GM12878 (cell line): ENCODE measurements around the gene N4BP2. TPM values are rescaled to one million over a fixed set of nuclear protein-coding genes. Genes with fewer than 3 reads are reported as not detected.

Experiments
- ATF7 ChIP-seq: fragments of 450-650 bp; IDR thresholded peaks from 2 replicates; pipeline ENCODE4 v1.6.1; 2016; ENCODE audit warnings: low read depth, mild to moderate bottlenecking
- EP300 ChIP-seq, 2 experiments: fragments of 150-350 bp in 1 of 2; IDR thresholded peaks; 2 replicates each; pipeline ENCODE4 v1.6.1; 2011 to 2012; ENCODE audit warnings: low read depth in 2 of 2, low read length in 2 of 2, borderline replicate concordance in 1 of 2, improper control_type of control experiment in 1 of 2, inconsistent platforms in 1 of 2; ENCODE audit not compliant: control insufficient read depth in 1 of 2
- JUNB ChIP-seq: IDR thresholded peaks from 2 replicates; pipeline ENCODE4 v1.6.1; 2016; ENCODE audit warnings: antibody characterized with exemption, mild to moderate bottlenecking
- MYB ChIP-seq: fragments of 150-350 bp; IDR thresholded peaks from 2 replicates; pipeline ENCODE4 v1.6.1; 2014; ENCODE audit warnings: mild to moderate bottlenecking, low read depth, low read length, borderline replicate concordance
- POLR2AphosphoS5 ChIP-seq: IDR thresholded peaks from 2 replicates; pipeline ENCODE4 v1.6.1; 2011; ENCODE audit warnings: mild to moderate bottlenecking, low read length, inconsistent platforms
- SKIL ChIP-seq: fragments of 450-650 bp; IDR thresholded peaks from 2 replicates; pipeline ENCODE4 v1.6.1; 2017; ENCODE audit warnings: mild to moderate bottlenecking, low read depth, inconsistent platforms; ENCODE audit not compliant: poor library complexity, severe bottlenecking
- ZNF384 ChIP-seq: IDR thresholded peaks from 2 replicates; pipeline ENCODE4 v1.6.1; 2012; ENCODE audit warnings: low read depth, mild to moderate bottlenecking, low read length, improper control_type of control experiment, borderline replicate concordance
- polyA plus RNA-seq, 11 experiments: library from polyadenylated mRNA; depleted of rRNA in 4 of 11; unstranded in 6 of 11; stranded (reverse) in 5 of 11; fragments of >200 nt; fragmentation: Nextera tagmentation in 4 of 11; fragmentation: Illumina TruSeq in 1 of 11; extraction: Ambion mirVana in 4 of 11; extraction: Trizol in 1 of 11; gene quantifications; 1 replicate in 1 of 11; 2 replicates in 10 of 11; pipeline versions ENCODE4 v1.2.1 to v1.2.3, GENCODE V29; 2011 to 2016; ENCODE audit warnings: inconsistent platforms in 2 of 11, missing spikeins in 2 of 11, low read depth in 1 of 11
- total RNA-seq, 4 experiments: library from RNA; depleted of rRNA in 3 of 4; stranded (reverse); fragments of >200 nt in 3 of 4; fragmentation: Illumina TruSeq in 1 of 4; extraction: Trizol in 1 of 4; gene quantifications; 2 replicates each; pipeline versions ENCODE4 v1.2.1 to v1.2.3, GENCODE V29; 2013 to 2021
- TF ChIP-seq, protein P1 (sequence below): fragments of 450-650 bp; conservative IDR thresholded peaks from 2 replicates; pipeline ENCODE4 v1.6.1; 2017; ENCODE audit warnings: mild to moderate bottlenecking, moderate library complexity

Gene N4BP2
- total and polyA plus RNA-seq, 10 of the 15 experiments (the other 5 are each of a cell fraction or from before 2014, with no cell fraction given): 2.3 to 18.7 (median 10.0) TPM

DNA sequence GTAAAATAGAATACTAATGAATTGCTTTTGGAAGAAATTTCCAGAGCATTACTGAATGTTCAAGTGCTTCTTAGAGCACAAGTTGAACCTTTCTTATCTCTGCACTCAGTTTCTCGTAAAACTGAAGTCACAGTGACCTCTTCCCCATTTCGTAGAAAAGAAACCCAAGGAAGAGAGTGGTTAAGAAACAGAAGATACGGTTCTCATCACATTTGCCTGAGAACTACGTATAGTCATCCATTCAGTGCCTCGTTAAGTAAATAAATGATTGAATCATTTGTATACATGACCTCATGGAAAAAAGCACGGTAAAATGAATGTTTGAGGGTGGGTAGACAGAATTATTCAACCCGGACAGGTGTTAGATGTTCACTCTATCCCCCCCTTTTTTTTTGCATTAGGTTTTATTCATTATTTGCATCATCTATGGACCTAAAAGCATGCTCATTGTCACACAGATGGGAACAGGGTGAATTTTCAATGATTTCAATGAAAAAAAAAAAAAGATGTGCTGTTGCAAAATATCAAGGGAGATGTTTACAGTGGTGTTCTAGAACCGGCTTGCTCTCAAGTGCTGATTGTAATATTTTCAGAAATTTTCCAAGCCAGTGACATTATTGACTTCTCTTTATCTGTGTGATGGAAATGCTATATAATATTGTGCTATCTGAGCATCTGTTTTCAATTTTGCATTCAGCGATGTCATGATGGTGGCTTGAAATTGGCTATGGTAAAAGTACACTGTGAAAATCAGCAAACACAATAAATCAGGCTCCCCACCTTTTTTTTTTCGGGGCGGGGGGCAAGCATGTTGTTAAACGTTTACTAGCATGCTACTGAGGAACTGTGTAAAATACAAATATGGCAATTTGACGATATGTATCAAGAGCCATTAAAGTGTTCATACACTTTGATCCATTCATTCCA lies 144.5 kb downstream of the N4BP2 start (continued):
- TF ChIP-seq SKIL (peak; percentile 4), MYB (no peak), ZNF384 (no peak), POLR2AphosphoS5 (peak; percentile 48; the same call in 1 of the 2 replicates), ATF7 (peak; percentile 86), EP300 (IDR thresholded peaks at IDR 0.05; ENCODE audit: borderline replicate concordance in 1 of 2, control insufficient read depth in 1 of 2, low read depth in 2 of 2, low read length in 2 of 2) (0 out of 4 replicates have a peak, but pooled peaks of 1 of the 2 experiments have one; percentile 31), JUNB (peak; percentile 31; the same call in 1 of the 2 replicates)
- TF ChIP-seq, protein P1, sequence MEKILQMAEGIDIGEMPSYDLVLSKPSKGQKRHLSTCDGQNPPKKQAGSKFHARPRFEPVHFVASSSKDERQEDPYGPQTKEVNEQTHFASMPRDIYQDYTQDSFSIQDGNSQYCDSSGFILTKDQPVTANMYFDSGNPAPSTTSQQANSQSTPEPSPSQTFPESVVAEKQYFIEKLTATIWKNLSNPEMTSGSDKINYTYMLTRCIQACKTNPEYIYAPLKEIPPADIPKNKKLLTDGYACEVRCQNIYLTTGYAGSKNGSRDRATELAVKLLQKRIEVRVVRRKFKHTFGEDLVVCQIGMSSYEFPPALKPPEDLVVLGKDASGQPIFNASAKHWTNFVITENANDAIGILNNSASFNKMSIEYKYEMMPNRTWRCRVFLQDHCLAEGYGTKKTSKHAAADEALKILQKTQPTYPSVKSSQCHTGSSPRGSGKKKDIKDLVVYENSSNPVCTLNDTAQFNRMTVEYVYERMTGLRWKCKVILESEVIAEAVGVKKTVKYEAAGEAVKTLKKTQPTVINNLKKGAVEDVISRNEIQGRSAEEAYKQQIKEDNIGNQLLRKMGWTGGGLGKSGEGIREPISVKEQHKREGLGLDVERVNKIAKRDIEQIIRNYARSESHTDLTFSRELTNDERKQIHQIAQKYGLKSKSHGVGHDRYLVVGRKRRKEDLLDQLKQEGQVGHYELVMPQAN: 0 out of 2 replicates have a peak, but pooled peaks have one; percentile 25
